Measurements from ENCODE around the gene PCCA.
"Not testable (repeated sequence)": the region's sequence is repeated elsewhere in the genome, so short reads cannot be mapped to it uniquely, and the experiment has no call there.

Gene PCCA

DNA sequence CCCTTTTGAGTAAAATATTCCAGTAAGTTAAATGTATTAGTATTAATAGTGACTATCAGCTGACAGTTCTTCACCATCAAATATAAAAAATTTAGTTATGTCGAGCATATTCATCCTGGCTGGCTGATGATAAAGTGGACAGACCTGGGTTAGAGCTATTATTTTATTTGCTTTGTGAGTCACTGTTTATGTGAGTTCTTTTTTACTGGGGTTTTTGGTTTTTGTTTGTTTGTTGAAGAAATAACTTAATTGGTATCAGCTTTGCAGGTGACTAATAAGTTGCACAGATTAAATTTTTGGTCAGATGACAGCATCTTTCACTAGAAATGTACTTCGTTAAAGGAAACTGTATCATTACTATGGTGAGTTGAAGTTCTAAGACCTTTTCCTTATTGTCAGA lies 275.0 kb downstream of the PCCA start:
- no peaks in the 10 kb centered on the region for H3K27me3 ChIP-seq (ENCODE audit: low read depth, low read length)
- no peak overlapping the region for H3K4me3 ChIP-seq (ENCODE audit: low read depth in 1 of 2, low read length in 2 of 2)
- H3K9me3 ChIP-seq (ENCODE audit: control insufficient read depth in 1 of 2, low read length in 2 of 2), result no peaks in the 10 kb centered on the region
- H3K36me3 ChIP-seq (ENCODE audit: control insufficient read depth in 1 of 2, insufficient read depth in 2 of 2, low read length in 2 of 2), result peaks cover 0 to under 1% of the 10 kb centered on the region in 2 donors
- H3K4me1 ChIP-seq (ENCODE audit: control insufficient read depth in 1 of 2, insufficient read depth in 2 of 2, low read length in 2 of 2), result no peaks in the 10 kb centered on the region
- H3K27ac ChIP-seq (ENCODE audit: low read length), result no peak overlapping the region

DNA sequence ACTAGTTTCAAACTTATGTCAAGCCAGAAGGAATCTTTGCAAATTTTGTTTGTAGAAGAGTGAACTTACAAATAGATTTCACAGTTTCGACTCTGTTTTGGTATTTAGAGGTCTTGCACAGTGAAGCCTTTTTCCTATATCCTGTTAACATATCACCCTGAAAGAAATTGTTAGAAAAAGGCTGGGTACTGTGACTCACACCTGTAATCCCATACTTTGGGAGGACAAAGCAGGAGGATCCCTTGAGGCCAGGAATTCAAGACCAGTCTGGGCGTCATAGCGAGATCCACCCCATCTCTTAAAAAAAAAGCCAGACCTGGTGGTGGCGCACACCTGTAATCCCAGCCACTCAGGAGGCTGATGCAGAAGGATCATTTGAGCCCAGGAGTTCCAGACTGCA lies 275.7 kb downstream of the PCCA start:
- H3K4me3 ChIP-seq (ENCODE audit: low read depth in 1 of 2, low read length in 2 of 2), result no peak overlapping the region
- H3K9me3 ChIP-seq (ENCODE audit: control insufficient read depth in 1 of 2, low read length in 2 of 2), result no peaks in the 10 kb centered on the region
- H3K27me3 ChIP-seq (ENCODE audit: low read depth, low read length), result no peaks in the 10 kb centered on the region
- peaks cover 0 to 7% of the 10 kb centered on the region in 2 donors for H3K36me3 ChIP-seq (ENCODE audit: control insufficient read depth in 1 of 2, insufficient read depth in 2 of 2, low read length in 2 of 2)
- H3K27ac ChIP-seq (ENCODE audit: low read length), result no peak overlapping the region
- H3K4me1 ChIP-seq (ENCODE audit: control insufficient read depth in 1 of 2, insufficient read depth in 2 of 2, low read length in 2 of 2), result no peaks in the 10 kb centered on the region

DNA sequence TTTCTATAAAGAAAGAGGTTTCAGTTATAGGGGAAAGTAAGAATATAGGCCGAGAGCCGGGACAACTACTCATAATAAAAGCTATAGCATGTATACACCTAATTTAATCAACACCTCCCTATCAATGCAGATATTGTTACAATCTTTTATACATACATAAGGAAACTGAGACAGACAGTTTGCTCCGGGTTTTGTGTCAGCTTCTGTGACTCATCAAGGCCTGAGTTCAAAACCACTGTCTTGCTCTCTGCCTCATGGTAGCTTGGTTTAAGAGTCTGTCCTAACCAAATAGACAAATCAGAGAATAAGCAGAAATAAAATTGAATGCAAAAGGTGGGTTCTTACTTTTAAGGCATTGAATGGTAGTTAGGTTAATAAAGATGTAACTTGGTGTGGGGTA lies 276.8 kb downstream of the PCCA start:
- Histone ChIP-seq H3K27me3 (ENCODE audit: low read depth, low read length) (no peaks in the 10 kb centered on the region), H3K27ac (ENCODE audit: low read length) (no peak overlapping the region)

DNA sequence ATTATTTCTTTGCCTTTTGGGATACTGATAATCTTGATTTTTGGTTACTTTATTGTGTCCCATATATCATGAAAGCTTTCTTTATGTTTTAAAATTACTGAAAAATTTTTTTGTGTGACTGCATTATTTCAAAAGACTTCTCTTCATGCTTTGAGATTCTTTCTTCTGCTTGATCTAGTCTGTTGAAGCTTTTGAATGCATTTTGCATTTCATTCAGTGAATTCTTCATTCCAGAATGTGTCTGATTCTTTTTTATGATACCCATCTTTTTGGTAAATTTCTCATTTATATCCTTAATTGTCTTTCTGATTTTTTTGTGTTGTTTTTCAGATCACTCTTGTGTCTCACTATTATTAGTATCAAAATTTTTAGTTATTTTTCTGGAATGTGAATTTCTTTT lies 289.6 kb downstream of the PCCA start:
- Histone ChIP-seq H3K9me3 (ENCODE audit: control insufficient read depth in 1 of 2, low read length in 2 of 2) (peaks cover 6 to 25% of the 10 kb centered on the region in 2 donors), H3K27me3 (ENCODE audit: low read depth, low read length) (no peaks in the 10 kb centered on the region), H3K36me3 (ENCODE audit: control insufficient read depth in 1 of 2, insufficient read depth in 2 of 2, low read length in 2 of 2) (peaks cover 0 to 19% of the 10 kb centered on the region in 2 donors), H3K4me3 (ENCODE audit: low read depth in 1 of 2, low read length in 2 of 2) (no peak overlapping the region), H3K4me1 (ENCODE audit: control insufficient read depth in 1 of 2, insufficient read depth in 2 of 2, low read length in 2 of 2) (no peaks in the 10 kb centered on the region), H3K27ac (ENCODE audit: low read length) (no peak overlapping the region)

More for the DNA sequence above, 276.8 kb downstream of the PCCA start:
- Histone ChIP-seq H3K4me3 (ENCODE audit: low read depth in 1 of 2, low read length in 2 of 2) (no peak overlapping the region), H3K9me3 (ENCODE audit: control insufficient read depth in 1 of 2, low read length in 2 of 2) (no peaks in the 10 kb centered on the region), H3K36me3 (ENCODE audit: control insufficient read depth in 1 of 2, insufficient read depth in 2 of 2, low read length in 2 of 2) (peaks cover 0 to 7% of the 10 kb centered on the region in 2 donors), H3K4me1 (ENCODE audit: control insufficient read depth in 1 of 2, insufficient read depth in 2 of 2, low read length in 2 of 2) (no peaks in the 10 kb centered on the region)

DNA sequence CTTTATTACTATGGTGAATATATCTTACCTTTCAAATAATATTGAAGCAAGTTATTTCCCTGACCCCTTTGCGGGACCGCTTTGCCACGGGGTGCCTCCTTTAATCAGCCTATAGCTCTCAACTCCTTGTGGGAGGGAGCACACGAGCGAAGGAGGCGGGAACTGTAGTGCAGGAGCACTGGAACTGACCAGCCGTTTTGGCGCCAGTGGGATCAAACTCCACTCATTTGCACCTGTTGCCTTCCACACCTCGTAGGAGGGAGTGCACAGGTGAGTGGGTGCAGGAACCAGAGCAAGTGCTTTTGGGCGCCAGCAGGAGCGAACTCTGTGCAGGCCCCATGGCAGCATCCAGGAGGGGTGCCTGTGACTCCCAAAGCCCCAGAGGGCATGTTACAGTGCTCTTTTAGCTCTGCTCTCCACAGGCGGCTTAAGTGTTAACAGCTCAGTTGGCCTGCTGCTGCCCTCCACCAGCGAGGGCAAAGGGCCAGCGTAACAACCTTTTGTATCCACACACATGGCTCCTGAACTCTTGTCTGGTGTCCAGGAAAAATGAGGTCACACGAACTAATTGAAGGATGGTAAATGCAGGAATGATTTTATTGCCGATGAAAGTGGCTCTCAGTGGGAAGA lies 292.8 kb downstream of the PCCA start:
- Histone ChIP-seq H3K27me3 (ENCODE audit: low read depth, low read length) (no peaks in the 10 kb centered on the region), H3K27ac (ENCODE audit: low read length) (no peak overlapping the region), H3K4me3 (ENCODE audit: low read depth in 1 of 2, low read length in 2 of 2) (no peak overlapping the region), H3K36me3 (ENCODE audit: control insufficient read depth in 1 of 2, insufficient read depth in 2 of 2, low read length in 2 of 2) (peaks cover 0 to 9% of the 10 kb centered on the region in 2 donors), H3K4me1 (ENCODE audit: control insufficient read depth in 1 of 2, insufficient read depth in 2 of 2, low read length in 2 of 2) (no peaks in the 10 kb centered on the region), H3K9me3 (ENCODE audit: control insufficient read depth in 1 of 2, low read length in 2 of 2) (peaks cover 6 to 17% of the 10 kb centered on the region in 2 donors)

DNA sequence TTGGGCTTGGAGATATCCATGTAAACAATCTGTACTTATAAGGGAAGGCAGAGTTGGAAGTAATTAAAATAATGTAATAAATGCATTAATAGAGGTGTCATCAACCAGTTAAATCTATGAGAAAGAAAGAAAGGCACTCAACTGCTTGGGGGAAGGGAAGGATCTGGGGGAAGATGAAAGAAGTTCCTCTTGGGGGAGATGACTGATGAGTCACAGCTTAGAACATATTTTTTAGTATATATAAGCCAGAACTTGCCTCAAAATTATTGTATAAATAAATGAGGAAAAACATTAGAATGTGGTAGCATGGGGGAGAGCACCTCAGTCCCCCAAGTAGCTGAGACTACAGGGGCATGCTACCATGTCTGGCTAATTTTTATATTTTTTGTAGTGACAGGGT lies 293.9 kb downstream of the PCCA start:
- no peaks in the 10 kb centered on the region for H3K27me3 ChIP-seq (ENCODE audit: low read depth, low read length)
- no peak overlapping the region for H3K27ac ChIP-seq (ENCODE audit: low read length)
- no peaks in the 10 kb centered on the region for H3K4me1 ChIP-seq (ENCODE audit: control insufficient read depth in 1 of 2, insufficient read depth in 2 of 2, low read length in 2 of 2)
- peaks cover 0 to 4% of the 10 kb centered on the region in 2 donors for H3K36me3 ChIP-seq (ENCODE audit: control insufficient read depth in 1 of 2, insufficient read depth in 2 of 2, low read length in 2 of 2)
- H3K9me3 ChIP-seq (ENCODE audit: control insufficient read depth in 1 of 2, low read length in 2 of 2), result peaks cover 5 to 11% of the 10 kb centered on the region in 2 donors
- H3K4me3 ChIP-seq (ENCODE audit: low read depth in 1 of 2, low read length in 2 of 2), result no peak overlapping the region

DNA sequence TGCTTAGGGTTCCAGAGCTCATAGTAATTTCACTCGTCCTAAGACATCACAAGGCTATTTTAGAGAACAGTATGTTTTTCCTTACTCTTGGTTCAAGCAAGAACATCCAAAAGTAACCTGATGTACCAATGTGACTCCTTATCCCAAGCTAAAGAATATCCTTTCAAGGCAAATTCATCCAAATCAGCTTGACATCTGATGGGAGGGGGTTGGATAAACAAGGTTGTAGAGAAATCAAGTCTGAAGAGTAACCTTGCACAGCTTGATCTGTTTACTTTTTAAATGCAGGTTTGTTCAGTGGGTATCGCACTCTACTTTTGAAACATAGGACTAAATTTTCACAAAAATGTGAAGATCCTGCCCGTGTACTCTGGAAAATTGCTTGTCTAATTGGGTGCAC lies 298.5 kb downstream of the PCCA start:
- Histone ChIP-seq H3K4me3 (ENCODE audit: low read depth in 1 of 2, low read length in 2 of 2) (no peak overlapping the region), H3K4me1 (ENCODE audit: control insufficient read depth in 1 of 2, insufficient read depth in 2 of 2, low read length in 2 of 2) (no peaks in the 10 kb centered on the region), H3K36me3 (ENCODE audit: control insufficient read depth in 1 of 2, insufficient read depth in 2 of 2, low read length in 2 of 2) (peaks cover 0 to 4% of the 10 kb centered on the region in 2 donors), H3K9me3 (ENCODE audit: control insufficient read depth in 1 of 2, low read length in 2 of 2) (no peaks in the 10 kb centered on the region), H3K27me3 (ENCODE audit: low read depth, low read length) (no peaks in the 10 kb centered on the region), H3K27ac (ENCODE audit: low read length) (no peak overlapping the region)

DNA sequence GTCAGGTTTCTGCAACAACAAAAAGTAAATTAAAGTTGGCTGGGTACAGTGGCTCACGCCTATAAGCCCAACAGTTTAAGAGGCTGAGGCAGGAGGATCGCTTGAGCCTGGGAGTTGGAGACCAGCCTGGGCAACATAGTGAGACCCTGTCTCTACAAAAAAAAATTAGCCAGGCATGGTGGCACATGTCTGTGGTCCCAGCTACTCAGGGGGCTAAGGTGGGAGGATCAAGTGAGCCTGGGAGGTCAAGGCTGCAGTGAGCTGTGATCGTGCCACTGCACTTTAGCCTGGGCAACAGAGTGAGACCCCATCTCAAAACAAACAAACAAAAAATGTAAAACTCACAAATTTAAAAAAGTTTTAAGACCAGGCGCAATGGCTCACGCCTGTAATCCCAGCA lies 299.3 kb downstream of the PCCA start:
- not testable (repeated sequence) for H3K4me3 ChIP-seq (ENCODE audit: low read depth in 1 of 2, low read length in 2 of 2); H3K9me3 ChIP-seq (ENCODE audit: control insufficient read depth in 1 of 2, low read length in 2 of 2); H3K4me1 ChIP-seq (ENCODE audit: control insufficient read depth in 1 of 2, insufficient read depth in 2 of 2, low read length in 2 of 2); H3K27me3 ChIP-seq (ENCODE audit: low read depth, low read length); H3K27ac ChIP-seq (ENCODE audit: low read length)
- peaks cover 0 to 12% of the 10 kb centered on the region in 2 donors for H3K36me3 ChIP-seq (ENCODE audit: control insufficient read depth in 1 of 2, insufficient read depth in 2 of 2, low read length in 2 of 2)

DNA sequence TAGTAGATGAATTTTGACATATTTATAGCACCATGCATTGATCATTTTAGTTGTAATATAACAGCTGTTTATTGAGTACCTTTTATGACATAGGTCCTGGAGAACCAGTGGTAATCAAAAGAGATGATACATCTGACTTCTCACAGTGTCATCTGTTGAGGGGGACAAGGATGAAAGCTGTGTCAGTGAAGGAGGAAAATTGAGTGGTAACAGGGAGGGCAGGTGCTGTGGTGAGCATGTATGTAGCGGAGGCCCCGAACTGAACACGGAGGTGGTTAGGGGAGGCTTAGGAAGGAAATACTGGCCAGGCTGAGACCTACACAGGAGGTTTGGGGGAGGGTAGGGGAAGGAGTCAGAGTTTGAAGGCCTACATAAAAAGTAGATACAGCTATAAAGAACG lies 300.0 kb downstream of the PCCA start:
- Histone ChIP-seq H3K27me3 (ENCODE audit: low read depth, low read length) (no peaks in the 10 kb centered on the region), H3K9me3 (ENCODE audit: control insufficient read depth in 1 of 2, low read length in 2 of 2) (no peaks in the 10 kb centered on the region), H3K27ac (ENCODE audit: low read length) (no peak overlapping the region), H3K4me1 (ENCODE audit: control insufficient read depth in 1 of 2, insufficient read depth in 2 of 2, low read length in 2 of 2) (no peaks in the 10 kb centered on the region), H3K36me3 (ENCODE audit: control insufficient read depth in 1 of 2, insufficient read depth in 2 of 2, low read length in 2 of 2) (peaks cover 0 to 15% of the 10 kb centered on the region in 2 donors), H3K4me3 (ENCODE audit: low read depth in 1 of 2, low read length in 2 of 2) (no peak overlapping the region)

DNA sequence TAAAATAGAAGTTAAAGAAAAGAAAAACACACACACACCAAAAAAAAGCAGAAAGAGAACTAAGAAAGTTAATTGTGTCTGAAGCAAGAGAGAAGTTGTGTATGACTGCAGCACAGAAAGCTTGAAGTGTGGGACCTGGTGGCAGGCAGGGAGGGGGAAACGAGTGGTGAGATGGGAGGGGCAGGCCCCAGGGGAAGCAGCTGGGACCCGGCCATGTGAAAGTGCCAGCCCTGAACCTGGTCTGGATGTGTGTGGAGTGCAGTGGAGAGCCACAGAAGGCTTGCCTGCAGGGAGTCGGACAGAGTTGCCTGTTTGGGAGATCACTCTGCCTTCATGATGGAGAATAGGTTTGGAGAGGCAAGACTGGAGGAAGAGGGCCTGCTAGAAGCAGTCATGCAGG lies 300.7 kb downstream of the PCCA start:
- H3K4me1 ChIP-seq (ENCODE audit: control insufficient read depth in 1 of 2, insufficient read depth in 2 of 2, low read length in 2 of 2), result no peaks in the 10 kb centered on the region
- H3K4me3 ChIP-seq (ENCODE audit: low read depth in 1 of 2, low read length in 2 of 2), result no peak overlapping the region
- peaks cover 0 to 15% of the 10 kb centered on the region in 2 donors for H3K36me3 ChIP-seq (ENCODE audit: control insufficient read depth in 1 of 2, insufficient read depth in 2 of 2, low read length in 2 of 2)
- no peaks in the 10 kb centered on the region for H3K27me3 ChIP-seq (ENCODE audit: low read depth, low read length)
- no peak overlapping the region for H3K27ac ChIP-seq (ENCODE audit: low read length)
- H3K9me3 ChIP-seq (ENCODE audit: control insufficient read depth in 1 of 2, low read length in 2 of 2), result no peaks in the 10 kb centered on the region

DNA sequence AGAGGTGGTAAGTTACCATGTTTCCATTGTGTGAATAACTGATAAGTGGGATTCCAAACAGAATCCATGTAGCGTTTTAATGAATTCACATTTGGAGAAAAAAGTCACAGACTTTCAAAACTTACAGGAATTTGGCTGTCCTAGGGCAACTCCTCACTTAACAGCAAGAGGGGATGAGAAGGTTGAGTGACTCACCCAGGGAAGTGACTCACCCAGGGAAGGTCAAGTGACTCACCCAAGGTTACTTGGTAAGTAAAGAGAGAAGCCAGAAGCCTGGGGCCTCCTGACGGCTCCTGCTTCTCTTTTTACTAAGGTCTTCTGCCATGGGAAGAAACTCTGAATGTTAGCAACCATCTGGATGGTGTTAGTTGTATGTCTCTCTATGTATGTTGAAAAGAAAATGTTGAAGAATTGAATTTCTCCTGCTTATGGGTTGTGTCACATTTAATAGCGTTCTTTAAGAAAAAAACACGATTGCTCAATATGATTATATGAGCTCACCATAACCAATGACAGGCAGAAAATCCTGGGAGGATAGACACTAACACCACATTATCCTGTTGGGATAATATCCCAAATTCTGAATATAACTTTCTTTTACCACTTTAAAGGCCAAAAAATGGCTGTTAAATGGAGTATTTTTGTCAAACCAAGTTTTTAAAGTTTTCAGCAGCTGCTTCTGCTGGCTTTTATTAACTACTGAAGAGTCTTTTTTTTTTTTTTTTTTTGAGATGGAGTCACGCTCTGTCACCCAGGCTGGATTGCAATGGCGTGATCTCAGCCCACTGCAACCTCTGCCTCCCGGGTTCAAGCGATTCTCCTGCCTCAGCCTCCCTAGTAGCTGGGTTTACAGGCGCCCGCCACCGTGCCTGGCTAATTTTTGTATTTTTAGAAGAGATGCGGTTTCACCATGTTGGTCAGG lies 304.1 kb downstream of the PCCA start:
- Histone ChIP-seq H3K4me1 (ENCODE audit: control insufficient read depth in 1 of 2, insufficient read depth in 2 of 2, low read length in 2 of 2) (no peaks in the 10 kb centered on the region), H3K36me3 (ENCODE audit: control insufficient read depth in 1 of 2, insufficient read depth in 2 of 2, low read length in 2 of 2) (peaks cover 0 to 15% of the 10 kb centered on the region in 2 donors), H3K27me3 (ENCODE audit: low read depth, low read length) (no peaks in the 10 kb centered on the region), H3K27ac (ENCODE audit: low read length) (peak overlapping the region; percentile 70), H3K4me3 (ENCODE audit: low read depth in 1 of 2, low read length in 2 of 2) (no peak overlapping the region), H3K9me3 (ENCODE audit: control insufficient read depth in 1 of 2, low read length in 2 of 2) (no peaks in the 10 kb centered on the region)

Data from muscle layer of duodenum (tissue), 2 donors.